Liver (tissue), 3 donors: Measurements from ENCODE around the gene ATP6V0E2.

Source experiments
- CTCF ChIP-seq: fragments of 150-350 bp; IDR thresholded peaks from 2 replicates; pipeline ENCODE4 v1.5.1; 2017; ENCODE audit warnings: improper control_type of control experiment, low read depth, low read length; ENCODE audit not compliant: missing input control
- EGR1 ChIP-seq, 2 donors: IDR thresholded peaks; 2 replicates each; pipeline ENCODE4 v1.6.1; 2016 to 2018; ENCODE audit warnings: antibody characterized with exemption in 2 of 2, low read depth in 2 of 2
- FOXA1 ChIP-seq: IDR thresholded peaks from 2 replicates; pipeline ENCODE4 v1.6.1; 2016; ENCODE audit warnings: antibody characterized with exemption
- HNF4A ChIP-seq, 2 donors: conservative IDR thresholded peaks; 2 replicates each; pipeline ENCODE4 v1.6.1; 2016; ENCODE audit warnings: antibody characterized with exemption in 2 of 2, mild to moderate bottlenecking in 2 of 2
- JUND ChIP-seq, 2 donors: IDR thresholded peaks; 2 replicates each; pipeline ENCODE4 v1.6.1; 2016; ENCODE audit warnings: antibody characterized with exemption in 2 of 2
- MAX ChIP-seq: IDR thresholded peaks from 2 replicates; pipeline ENCODE4 v1.6.1; 2016; ENCODE audit warnings: antibody characterized with exemption
- NR2F2 ChIP-seq: IDR thresholded peaks from 2 replicates; pipeline ENCODE4 v1.6.1; 2016; ENCODE audit warnings: antibody characterized with exemption
- REST ChIP-seq: IDR thresholded peaks from 2 replicates; pipeline ENCODE4 v1.6.1; 2016; ENCODE audit warnings: antibody characterized with exemption, mild to moderate bottlenecking
- donor health status: healthy.
- donor health status: healthy.

- no peak for TF ChIP-seq MAX
- no peak for TF ChIP-seq CTCF
- TF ChIP-seq JUND (IDR thresholded peaks at IDR 0.05) = no peak
- no peak for TF ChIP-seq REST
- no peak for TF ChIP-seq NR2F2
- TF ChIP-seq FOXA1 = no peak
- no peak for TF ChIP-seq HNF4A (conservative IDR thresholded peaks at IDR 0.05)
- TF ChIP-seq EGR1 (IDR thresholded peaks at IDR 0.05; ENCODE audit: low read depth in 2 of 2) = no peak
These were observed 12.1 kb upstream of the ATP6V0E2 start for GRCh38 chr7:149861728-149862045.
